A549 (cell line): ENCODE data around the gene CD226. TPM values are rescaled to one million over a fixed set of nuclear protein-coding genes. Genes with fewer than 3 reads are reported as not detected.

Source experiments
- ATAC-seq, 2 experiments: fragments of 200-7000 bp in 1 of 2; fragments of >200 bp in 1 of 2; cut with Nextera tagmentation in 1 of 2; cut with Tn5 transposase in 1 of 2; 3 replicates each; pipeline versions ENCODE4 v1.8.0 to v1.9.1; 2018 to 2020; ENCODE audit warnings: mild to moderate bottlenecking in 1 of 2, moderate library complexity in 1 of 2
- CTCF ChIA-PET: fragments of 300-600 bp; sonication (Branson Sonifier 250); formaldehyde crosslinking; extraction: SDS; loops from one replicate; lab custom pipeline; 2021; ENCODE audit warnings: antibody characterized with exemption, inconsistent platforms; lab: Yijun Ruan, JAX
- POLR2A ChIA-PET: fragments of 350-600 bp; formaldehyde crosslinking; extraction: SDS; loops from one replicate; lab custom pipeline; 2021; ENCODE audit warnings: antibody characterized with exemption, inconsistent platforms; lab: Yijun Ruan, JAX
- DNase-seq, 2 experiments: peaks; one replicate each; pipeline versions ENCODE4 v3.0.0 to v3.0.0-alpha.2; 2011 to 2016; ENCODE audit warnings: low read depth in 1 of 2, low spot score in 1 of 2
- FAIRE-seq: peaks from 2 replicates; lab custom pipeline; 2011; peaks lifted over from hg19 to GRCh38; lab: Jason Lieb, UNC
- H3K27ac ChIP-seq, 2 experiments: fragments of >200 bp; sonication (Bioruptor Twin); formaldehyde crosslinking; 3 replicates each; pipeline ENCODE4 v1.5.1; 2016 to 2017
- H3K4me1 ChIP-seq: fragments of >200 bp; sonication (Bioruptor Twin); formaldehyde crosslinking; 3 replicates; pipeline ENCODE4 v1.6.1; 2016
- H3K4me2 ChIP-seq: fragments of >200 bp; sonication (Bioruptor Twin); formaldehyde crosslinking; 3 replicates; pipeline ENCODE4 v1.6.1; 2016
- H3K4me3 ChIP-seq: fragments of >200 bp; sonication (Bioruptor Twin); formaldehyde crosslinking; 3 replicates; pipeline ENCODE4 v1.5.1; 2016
- H3K9me3 ChIP-seq: fragments of >200 bp; sonication (Bioruptor Twin); formaldehyde crosslinking; 3 replicates; pipeline ENCODE4 v1.6.1; 2016
- BHLHE40 ChIP-seq: IDR thresholded peaks from 2 replicates; pipeline ENCODE4 v1.6.1; 2012; ENCODE audit warnings: low read depth, low read length, inconsistent platforms
- CHD2 ChIP-seq: fragments of 150-350 bp; IDR thresholded peaks from 2 replicates; pipeline ENCODE4 v1.6.1; 2014; ENCODE audit warnings: low read length; ENCODE audit not compliant: partially characterized antibody
- CHD4 ChIP-seq: fragments of 200-600 bp; sonication (generic); IDR thresholded peaks from 2 replicates; pipeline ENCODE4 v1.6.1; 2016; ENCODE audit warnings: antibody characterized with exemption, mild to moderate bottlenecking, borderline replicate concordance
- EHF ChIP-seq: fragments of 250-450 bp; sonication (Bioruptor Pico); IDR thresholded peaks from 2 replicates; pipeline ENCODE4 v1.5.0; 2020; ENCODE audit warnings: mild to moderate bottlenecking
- EHMT2 ChIP-seq: fragments of 200-600 bp; sonication (generic); IDR thresholded peaks from 2 replicates; pipeline ENCODE4 v1.6.1; 2016; ENCODE audit warnings: antibody characterized with exemption, low read depth, mild to moderate bottlenecking, moderate library complexity
- EP300 ChIP-seq, 2 experiments: fragments of >200 bp; sonication (Bioruptor Twin); formaldehyde crosslinking; IDR thresholded peaks; 2 replicates in 1 of 2; 3 replicates in 1 of 2; pipeline ENCODE4 v1.6.1; 2016 to 2017
- ESRRA ChIP-seq: fragments of 150-350 bp; IDR thresholded peaks from 2 replicates; pipeline ENCODE4 v1.6.1; 2014; ENCODE audit warnings: mild to moderate bottlenecking, low read length, borderline replicate concordance
- FOSL2 ChIP-seq, 2 experiments: fragments of 450-650 bp in 1 of 2; fragments of >200 bp in 1 of 2; sonication (Bioruptor Twin) in 1 of 2; formaldehyde crosslinking; IDR thresholded peaks; 2 replicates each; pipeline versions ENCODE4 v1.5.0 to v1.6.1; 2016 to 2020; ENCODE audit warnings: mild to moderate bottlenecking in 1 of 2, moderate library complexity in 1 of 2
- FOXS1 ChIP-seq: fragments of 250-450 bp; sonication (Bioruptor Pico); IDR thresholded peaks from 2 replicates; pipeline ENCODE4 v1.5.0; 2020; ENCODE audit warnings: mild to moderate bottlenecking, moderate library complexity
- GATA3 ChIP-seq: IDR thresholded peaks from 2 replicates; pipeline ENCODE4 v1.6.1; 2012; ENCODE audit warnings: borderline replicate concordance
- HDAC2 ChIP-seq: fragments of 200-600 bp; sonication (generic); IDR thresholded peaks from 2 replicates; pipeline ENCODE4 v1.6.1; 2016
- HES2 ChIP-seq: fragments of >200 bp; sonication (Bioruptor Twin); formaldehyde crosslinking; IDR thresholded peaks from 2 replicates; pipeline ENCODE4 v1.6.1; 2016
- HEYL ChIP-seq: fragments of 250-450 bp; sonication (Bioruptor Pico); IDR thresholded peaks from 2 replicates; pipeline ENCODE4 v1.8.0; 2021; ENCODE audit warnings: mild to moderate bottlenecking, moderate library complexity
- HOXA7 ChIP-seq: fragments of 250-450 bp; sonication (Bioruptor Pico); IDR thresholded peaks from 2 replicates; pipeline ENCODE4 v1.5.0; 2020; ENCODE audit warnings: mild to moderate bottlenecking, moderate library complexity
- KDM1A ChIP-seq: fragments of 200-600 bp; sonication (generic); IDR thresholded peaks from 2 replicates; pipeline ENCODE4 v1.6.1; 2016; ENCODE audit warnings: low read depth, mild to moderate bottlenecking
- MAFK ChIP-seq: fragments of 450-650 bp; IDR thresholded peaks from 2 replicates; pipeline ENCODE4 v1.6.1; 2014; ENCODE audit not compliant: partially characterized antibody
- MAZ ChIP-seq: fragments of 150-350 bp; IDR thresholded peaks from 2 replicates; pipeline ENCODE4 v1.6.1; 2014; ENCODE audit warnings: antibody characterized with exemption, low read depth, low read length, borderline replicate concordance
- MYC ChIP-seq: IDR thresholded peaks from 2 replicates; pipeline ENCODE4 v1.6.1; 2012; ENCODE audit warnings: mild to moderate bottlenecking, inconsistent platforms, low read length, improper control_type of control experiment, borderline replicate concordance
- NFE2L2 ChIP-seq: fragments of 150-350 bp; conservative IDR thresholded peaks from 2 replicates; pipeline ENCODE4 v1.6.1; 2014; ENCODE audit warnings: low read length
- NR3C1 ChIP-seq: fragments of >200 bp; sonication (Bioruptor Twin); formaldehyde crosslinking; IDR thresholded peaks from 3 replicates; pipeline ENCODE4 v1.6.1; 2017
- PHF8 ChIP-seq: fragments of 200-600 bp; sonication (generic); IDR thresholded peaks from 2 replicates; pipeline ENCODE4 v1.6.1; 2016; ENCODE audit warnings: low read depth, mild to moderate bottlenecking, antibody characterized with exemption, moderate library complexity, borderline replicate concordance
- POLR2A ChIP-seq: IDR thresholded peaks from 2 replicates; pipeline ENCODE4 v1.6.1; 2012; ENCODE audit warnings: mild to moderate bottlenecking, low read length
- POLR2AphosphoS2 ChIP-seq: conservative IDR thresholded peaks from 2 replicates; pipeline ENCODE4 v1.6.1; 2012; ENCODE audit warnings: low read length, improper control_type of control experiment, inconsistent platforms
- RAD21 ChIP-seq, 2 experiments: fragments of >200 bp in 1 of 2; sonication (Bioruptor Twin) in 1 of 2; formaldehyde crosslinking in 1 of 2; IDR thresholded peaks in 1 of 2; conservative IDR thresholded peaks in 1 of 2; 2 replicates in 1 of 2; 3 replicates in 1 of 2; pipeline ENCODE4 v1.6.1; 2012 to 2018; ENCODE audit warnings: inconsistent platforms in 1 of 2
- RARB ChIP-seq: fragments of 250-450 bp; sonication (Bioruptor Pico); IDR thresholded peaks from 2 replicates; pipeline ENCODE4 v1.8.0; 2021; ENCODE audit warnings: mild to moderate bottlenecking, moderate library complexity
- RCOR1 ChIP-seq: fragments of 150-350 bp; IDR thresholded peaks from 2 replicates; pipeline ENCODE4 v1.6.1; 2014; ENCODE audit warnings: antibody characterized with exemption, low read length, low read depth
- SMC3 ChIP-seq: fragments of >200 bp; sonication (Bioruptor Twin); formaldehyde crosslinking; IDR thresholded peaks from 3 replicates; pipeline ENCODE4 v1.6.1; 2018; ENCODE audit warnings: inconsistent platforms
- SREBF2 ChIP-seq: fragments of 450-650 bp; IDR thresholded peaks from 2 replicates; pipeline ENCODE4 v1.6.1; 2014; ENCODE audit warnings: mild to moderate bottlenecking, moderate library complexity
- TFCP2L1 ChIP-seq: fragments of 250-450 bp; sonication (Bioruptor Pico); IDR thresholded peaks from 2 replicates; pipeline ENCODE4 v1.5.0; 2021; ENCODE audit warnings: mild to moderate bottlenecking
- TP53 ChIP-seq: fragments of 250-450 bp; sonication (Bioruptor Pico); IDR thresholded peaks from 2 replicates; pipeline ENCODE4 v1.5.0; 2021; ENCODE audit warnings: mild to moderate bottlenecking, moderate library complexity
- ZC3H11A ChIP-seq: fragments of 450-650 bp; IDR thresholded peaks from 2 replicates; pipeline ENCODE4 v1.6.1; 2014; ENCODE audit warnings: antibody characterized with exemption, mild to moderate bottlenecking
- ZNF302 ChIP-seq: fragments of 250-450 bp; sonication (Bioruptor Pico); IDR thresholded peaks from 2 replicates; pipeline ENCODE4 v1.9.0; 2021; ENCODE audit warnings: inconsistent platforms, mild to moderate bottlenecking, moderate library complexity
- WGBS: methylation state at CpG from one replicate; pipeline ENCODE4 v1.1.6; 2017; ENCODE audit errors: missing lambda C conversion rate; 5-methylcytosine and 5-hydroxymethylcytosine counted together
- polyA plus RNA-seq, 4 experiments: library from polyadenylated mRNA; depleted of rRNA in 3 of 4; stranded (reverse); fragments of >200 nt; fragmentation: RNase III in 1 of 4; extraction: RNeasy Plus Mini Kit Qiagen cat#74134 plus additional on column Dnase treatment in 1 of 4; gene quantifications; 2 replicates in 3 of 4; 3 replicates in 1 of 4; pipeline ENCODE4 v1.2.3, GENCODE V29; 2011 to 2017
- TF ChIP-seq, protein P1 (sequence below): fragments of 450-650 bp; IDR thresholded peaks from 2 replicates; pipeline ENCODE4 v1.6.1; 2014; ENCODE audit warnings: antibody characterized with exemption

Gene CD226
- polyA plus RNA-seq, 2 of the 4 experiments (the other 2 are of a cell fraction): 0.28 to 0.92 TPM

DNA sequence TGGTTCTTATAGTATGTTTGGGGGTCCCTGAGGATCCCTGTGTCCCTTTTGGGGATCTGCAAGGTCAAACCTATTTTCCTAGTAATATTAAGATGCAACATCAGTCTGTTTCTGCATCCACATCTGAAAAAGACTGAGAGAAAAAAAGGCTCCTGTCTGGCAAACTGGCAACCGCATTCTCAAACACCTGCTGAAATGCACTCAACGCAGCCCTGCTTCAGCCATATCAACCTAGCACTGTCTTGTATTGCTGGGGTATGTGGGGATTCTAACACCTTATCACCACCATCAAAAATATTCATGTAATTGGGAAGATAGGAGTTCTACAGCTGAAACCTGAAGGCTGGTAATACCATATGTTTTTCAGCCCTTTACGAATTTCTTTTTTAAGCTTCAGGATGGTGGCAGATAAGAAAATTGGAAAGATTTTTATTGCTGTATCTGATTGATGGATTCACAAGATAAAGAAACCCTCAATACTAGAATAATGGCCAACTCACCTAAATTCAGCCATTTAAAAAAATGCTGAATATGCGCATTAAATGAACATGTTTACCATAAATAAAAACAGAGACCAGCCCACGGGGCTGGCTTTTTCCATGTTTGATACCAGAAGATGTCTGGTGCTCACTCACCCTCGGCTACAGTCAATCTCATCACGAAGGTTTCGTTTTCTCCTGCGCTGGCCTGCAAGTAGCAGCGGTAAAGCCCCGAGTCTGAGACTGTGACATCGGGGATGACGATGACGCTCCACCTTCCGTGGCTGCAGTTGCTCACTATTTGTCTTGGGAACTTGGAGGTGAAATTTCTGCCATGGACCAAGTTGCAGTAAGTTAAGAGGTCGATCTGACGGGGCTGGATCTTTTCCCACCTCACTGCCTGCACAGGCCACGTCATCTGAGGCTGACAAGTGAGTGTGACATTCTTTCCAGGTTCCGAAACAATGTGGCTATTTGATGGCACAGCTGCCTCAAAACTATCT is 52.3 kb downstream of the CD226 start:
- TF ChIP-seq POLR2A (no peak), POLR2AphosphoS2 (no peak), KDM1A (no peak), MAFK (peak; percentile 78), NR3C1 (no peak), SREBF2 (no peak), CHD2 (no peak)
- TF ChIP-seq, protein P1, sequence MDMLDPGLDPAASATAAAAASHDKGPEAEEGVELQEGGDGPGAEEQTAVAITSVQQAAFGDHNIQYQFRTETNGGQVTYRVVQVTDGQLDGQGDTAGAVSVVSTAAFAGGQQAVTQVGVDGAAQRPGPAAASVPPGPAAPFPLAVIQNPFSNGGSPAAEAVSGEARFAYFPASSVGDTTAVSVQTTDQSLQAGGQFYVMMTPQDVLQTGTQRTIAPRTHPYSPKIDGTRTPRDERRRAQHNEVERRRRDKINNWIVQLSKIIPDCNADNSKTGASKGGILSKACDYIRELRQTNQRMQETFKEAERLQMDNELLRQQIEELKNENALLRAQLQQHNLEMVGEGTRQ: no peak
- Histone ChIP-seq H3K9me3 (no peaks in the 10 kb centered on the region), H3K27ac (no peak overlapping the region), H3K4me2 (no peak overlapping the region), H3K4me1 (no peaks in the 10 kb centered on the region), H3K4me3 (no peak overlapping the region)
- FAIRE-seq: no peak
- CTCF ChIA-PET: interaction anchor here (0.7 kb wide), 1 partner anchor 560 kb away, joined by 3 read pairs; no protein-coding TSS in a partner anchor
- POLR2A ChIA-PET: no interaction called here
- no peak for ATAC-seq
- 83% methylated on average over 19 of the region's 19 CpGs for WGBS
- DNase-seq: no peak

- WGBS: 90% methylated on average over 2 of the region's 2 CpGs
- Histone ChIP-seq H3K9me3 (no peaks in the 10 kb centered on the region), H3K4me2 (no peak overlapping the region), H3K4me3 (no peak overlapping the region), H3K4me1 (no peaks in the 10 kb centered on the region), H3K27ac (no peak overlapping the region)
- ATAC-seq: no peak
- no peak for FAIRE-seq
- ChIA-PET CTCF (no interaction called here), POLR2A (no interaction called here)
- TF ChIP-seq, protein P1: no peak
- TF ChIP-seq TFCP2L1 (CRISPR knock-in tag): no peak
- TF ChIP-seq SREBF2: no peak
- TF ChIP-seq TP53 (CRISPR knock-in tag): no peak
- TF ChIP-seq RAD21 (conservative IDR thresholded peaks at IDR 0.05 in 1 of 2, IDR thresholded peaks at IDR 0.05 in 1 of 2): no peak
- TF ChIP-seq CHD2: no peak
- TF ChIP-seq SMC3: no peak
- no peak for TF ChIP-seq ZC3H11A
- no peak for TF ChIP-seq FOXS1 (CRISPR knock-in tag)
- TF ChIP-seq MAZ: no peak
- no peak for TF ChIP-seq NFE2L2
- TF ChIP-seq POLR2A: no peak
- no peak for TF ChIP-seq EP300 (IDR thresholded peaks at IDR 0.05)
- no peak for TF ChIP-seq RCOR1
- TF ChIP-seq FOSL2 (IDR thresholded peaks at IDR 0.05): no peak
- no peak for TF ChIP-seq FOSL2 (CRISPR knock-in tag; IDR thresholded peaks at IDR 0.05)
- no peak for TF ChIP-seq HOXA7 (CRISPR knock-in tag)
- TF ChIP-seq PHF8: no peak
- no peak for DNase-seq
Measured at GRCh38 chr18:69894467-69894866, 53.2 kb downstream of the CD226 start.

GRCh38 chr18:69890558-69890957 is 57.1 kb downstream of the CD226 start:
- CTCF ChIA-PET: no interaction called here
- FAIRE-seq: no peak

More at GRCh38 chr18:69890558-69890957, 57.1 kb downstream of the CD226 start:
- ATAC-seq: no peak
- Histone ChIP-seq H3K4me3 (no peak overlapping the region), H3K9me3 (no peaks in the 10 kb centered on the region), H3K4me1 (no peaks in the 10 kb centered on the region), H3K27ac (no peak overlapping the region), H3K4me2 (no peak overlapping the region)
- no peak for DNase-seq
- POLR2A ChIA-PET: no interaction called here
- TF ChIP-seq CHD4 (no peak), SREBF2 (no peak), RARB (CRISPR knock-in tag) (no peak), EHF (CRISPR knock-in tag) (no peak), EHMT2 (no peak), HES2 (no peak), RAD21 (conservative IDR thresholded peaks at IDR 0.05 in 1 of 2, IDR thresholded peaks at IDR 0.05 in 1 of 2) (no peak), ZNF302 (CRISPR knock-in tag) (no peak), HDAC2 (no peak), FOSL2 (IDR thresholded peaks at IDR 0.05) (no peak), FOSL2 (CRISPR knock-in tag; IDR thresholded peaks at IDR 0.05) (no peak), GATA3 (no peak), BHLHE40 (no peak), MYC (no peak), ESRRA (no peak), MAFK (no peak), HEYL (CRISPR knock-in tag) (no peak)
- TF ChIP-seq, protein P1: no peak
- WGBS: 79% methylated on average over 1 of the region's 1 CpG
